Lung (tissue), 12 donors: ENCODE data around the gene C16orf54. TPM values are rescaled to one million over a fixed set of nuclear protein-coding genes. Genes with fewer than 3 reads are reported as not detected.
"Not testable (repeated sequence)": the region's sequence is repeated elsewhere in the genome, so short reads cannot be mapped to it uniquely, and the experiment has no call there.

ENCODE experiments used
- ATAC-seq: fragments of 200-7000 bp; cut with Tn5 transposase; one replicate; pipeline ENCODE4 v1.9.1; 2020; ENCODE audit warnings: moderate number of reproducible peaks; ENCODE audit not compliant: insufficient read depth, low FRiP score
- DNase-seq, 3 donors: peaks; one replicate each; pipeline ENCODE4 v3.0.0-alpha.2; 2013 to 2017
- H3K27ac ChIP-seq, 2 donors: one replicate each; pipeline ENCODE4 v1.5.1; 2013; ENCODE audit warnings: mild to moderate bottlenecking in 2 of 2, moderate library complexity in 2 of 2, control low read depth in 1 of 2, inconsistent platforms in 1 of 2, low read depth in 1 of 2, low read length in 1 of 2
- H3K27me3 ChIP-seq, 3 donors: one replicate each; pipeline ENCODE4 v1.5.1; 2013; ENCODE audit warnings: low read length in 2 of 3; ENCODE audit not compliant: control insufficient read depth in 3 of 3, insufficient read depth in 3 of 3
- H3K36me3 ChIP-seq, 4 donors: one replicate each; pipeline ENCODE4 v1.5.1; 2013; ENCODE audit warnings: low read length in 4 of 4, mild to moderate bottlenecking in 1 of 4, moderate library complexity in 1 of 4; ENCODE audit not compliant: control insufficient read depth in 4 of 4, insufficient read depth in 4 of 4
- H3K4me1 ChIP-seq, 5 donors: one replicate each; pipeline ENCODE4 v1.5.1; 2013; ENCODE audit warnings: low read length in 5 of 5, mild to moderate bottlenecking in 2 of 5, moderate library complexity in 1 of 5; ENCODE audit not compliant: control insufficient read depth in 5 of 5, insufficient read depth in 5 of 5
- H3K4me3 ChIP-seq: one replicate; pipeline ENCODE4 v1.5.1; 2013; ENCODE audit warnings: mild to moderate bottlenecking, control low read depth, moderate library complexity
- H3K9ac ChIP-seq, 2 donors: one replicate each; pipeline ENCODE4 v1.5.1; 2013; ENCODE audit warnings: low read length in 2 of 2, control low read depth in 1 of 2; ENCODE audit not compliant: insufficient read depth in 1 of 2
- H3K9me3 ChIP-seq, 4 donors: one replicate each; pipeline ENCODE4 v1.5.1; 2013; ENCODE audit warnings: low read length in 3 of 4, mild to moderate bottlenecking in 1 of 4, moderate library complexity in 1 of 4; ENCODE audit not compliant: control insufficient read depth in 4 of 4, insufficient read depth in 3 of 4
- CTCF ChIP-seq: IDR thresholded peaks from 2 replicates; pipeline ENCODE4 v1.5.1; 2012; ENCODE audit warnings: mild to moderate bottlenecking; ENCODE audit errors: control extremely low read depth, extremely low read depth
- WGBS, 2 donors: extraction: QIAGEN DNeasy Blood & Tissue Kit; methylation state at CpG; one replicate each; pipeline ENCODE4 v1.1.7; 2013; 5-methylcytosine and 5-hydroxymethylcytosine counted together
- polyA plus RNA-seq, 2 donors: library from polyadenylated mRNA; stranded (reverse); fragments of 200-250 nt; gene quantifications; one replicate each; pipeline ENCODE4 v1.2.1, GENCODE V29; 2013
- total RNA-seq, 2 donors: library from RNA; depleted of rRNA in 1 of 2; stranded (reverse); fragments of >200 nt in 1 of 2; gene quantifications; one replicate each; pipeline ENCODE4 v1.2.1, GENCODE V29; 2014 to 2021
- donor health status: control.
- donor health status: control.
- donor health status: Bipolar disorder and iron deficiency.
- donor health status: healthy.
- donor health status: DM: yes; HTN: yes; CAD: no.

The C16orf54 gene
- total and polyA plus RNA-seq, 4 donors = 2.8 to 9.1 (median 4.5) TPM

GRCh38 chr16:29760567-29761279 is 14.9 kb upstream of the C16orf54 start:
- H3K27me3 ChIP-seq = no peaks in the 10 kb centered on the region
- WGBS, 2 donors = 69 to 88% methylated on average over 9 of the region's 9 CpGs
- no peak overlapping the region for H3K27ac ChIP-seq
- no peak for TF ChIP-seq CTCF
- DNase-seq = peak; percentile 19 to 59 (median 48)
- no peaks in the 10 kb centered on the region for H3K36me3 ChIP-seq
- no peaks in the 10 kb centered on the region for H3K9me3 ChIP-seq
- no peak overlapping the region for H3K9ac ChIP-seq
- H3K4me3 ChIP-seq = no peak overlapping the region
- H3K4me1 ChIP-seq = peaks cover 0 to 2% (median 0%) of the 10 kb centered on the region in 5 donors
- no peak for ATAC-seq

GRCh38 chr16:29757950-29758466 is 12.2 kb upstream of the C16orf54 start:
- Histone ChIP-seq H3K9ac (no peak overlapping the region), H3K4me1 (peaks cover 0 to 2% (median 0%) of the 10 kb centered on the region in 5 donors), H3K4me3 (no peak overlapping the region), H3K36me3 (no peaks in the 10 kb centered on the region), H3K9me3 (no peaks in the 10 kb centered on the region), H3K27ac (no peak overlapping the region), H3K27me3 (no peaks in the 10 kb centered on the region)
- ATAC-seq (no peak), DNase-seq (peak in 2 of 3 donors; percentile 34 to 43)
- 66 to 68% methylated on average over 6 of the region's 6 CpGs for WGBS, 2 donors
- TF ChIP-seq CTCF = no peak

GRCh38 chr16:29757086-29757485 is 11.3 kb upstream of the C16orf54 start:
- H3K9ac ChIP-seq, H3K27me3 ChIP-seq, DNase-seq, H3K36me3 ChIP-seq, H3K9me3 ChIP-seq, H3K27ac ChIP-seq, H3K4me1 ChIP-seq, H3K4me3 ChIP-seq, ATAC-seq: not testable (repeated sequence)
- 72 to 80% methylated on average over 8 of the region's 8 CpGs for WGBS, 2 donors

- H3K27ac ChIP-seq = no peak overlapping the region
- WGBS, 2 donors = 59 to 82% methylated on average over 1 of the region's 1 CpG
- no peak for TF ChIP-seq CTCF
- no peaks in the 10 kb centered on the region for H3K27me3 ChIP-seq
- no peaks in the 10 kb centered on the region for H3K36me3 ChIP-seq
- H3K4me1 ChIP-seq = peaks cover 0 to 2% (median 0%) of the 10 kb centered on the region in 5 donors
- no peak overlapping the region for H3K4me3 ChIP-seq
- H3K9me3 ChIP-seq = no peaks in the 10 kb centered on the region
- ATAC-seq = no peak
- no peak overlapping the region for H3K9ac ChIP-seq
- DNase-seq = peak in 2 of 3 donors; percentile 17 to 42
Observed at GRCh38 chr16:29756654-29757053, 10.9 kb upstream of the C16orf54 start.
